GM23248 (cell line): ENCODE data around the gene LHX1.

Source experiments
- EZH2 ChIP-seq: fragments of 200-600 bp; sonication (generic); IDR thresholded peaks from 2 replicates; pipeline ENCODE4 v1.6.1; 2018; ENCODE audit warnings: antibody characterized with exemption, mild to moderate bottlenecking; ENCODE audit not compliant: insufficient read depth, poor library complexity, severe bottlenecking
- EZH2phosphoT487 ChIP-seq: fragments of 200-600 bp; sonication (generic); IDR thresholded peaks from 2 replicates; pipeline ENCODE4 v1.6.1; 2018; ENCODE audit warnings: antibody characterized with exemption, moderate library complexity, mild to moderate bottlenecking, low read depth; ENCODE audit not compliant: insufficient read depth

DNA sequence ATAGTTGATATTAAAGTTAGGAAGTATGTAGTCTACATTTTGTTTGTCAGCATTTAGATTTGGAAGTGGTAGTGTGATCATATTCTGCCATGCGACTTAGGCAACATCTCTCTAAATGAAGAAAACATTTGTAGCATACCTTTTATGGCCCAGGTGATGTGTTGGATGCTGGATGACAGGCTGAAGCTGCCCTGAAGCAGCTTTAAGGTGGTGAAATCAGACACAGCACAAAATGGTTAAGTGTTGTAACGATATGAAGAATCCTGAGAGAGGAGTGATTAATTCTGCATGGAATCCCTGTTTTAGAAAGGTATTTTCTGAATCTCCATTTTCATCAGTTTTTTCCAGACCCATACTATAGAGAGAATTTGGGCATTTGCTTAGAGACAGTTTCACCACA lies 39.8 kb downstream of the LHX1 start:
- no peak for TF ChIP-seq EZH2
- no peak for TF ChIP-seq EZH2phosphoT487
